Heart left ventricle (tissue), 16 donors: ENCODE measurements around the gene MYO18B. TPM values are rescaled to one million over a fixed set of nuclear protein-coding genes. Genes with fewer than 3 reads are reported as not detected.

Source experiments
- ATAC-seq, 4 donors: fragments of 200-7000 bp; cut with Tn5 transposase; one replicate each; pipeline ENCODE4 v1.9.1; 2020 to 2022; ENCODE audit warnings: moderate library complexity in 4 of 4, mild to moderate bottlenecking in 3 of 4, moderate number of reproducible peaks in 1 of 4
- DNase-seq, 5 donors: peaks; one replicate each; pipeline ENCODE4 v3.0.0-alpha.2; 2020
- H3K27ac ChIP-seq, 12 donors: fragments of 200-600 bp; sonication (generic) in 4 of 12; one replicate each; pipeline versions ENCODE4 v1.5.0 to v1.8.0; 2016 to 2022; ENCODE audit warnings: mild to moderate bottlenecking in 2 of 12
- H3K27me3 ChIP-seq, 9 donors: fragments of 200-600 bp; sonication (generic) in 2 of 9; one replicate each; pipeline versions ENCODE4 v1.5.1 to v1.8.0; 2016 to 2022; ENCODE audit warnings: mild to moderate bottlenecking in 3 of 9
- H3K36me3 ChIP-seq, 9 donors: fragments of 200-600 bp; sonication (generic) in 2 of 9; one replicate each; pipeline versions ENCODE4 v1.5.0 to v1.8.0; 2018 to 2022; ENCODE audit warnings: mild to moderate bottlenecking in 2 of 9
- H3K4me1 ChIP-seq, 12 donors: fragments of 200-600 bp; sonication (generic) in 4 of 12; one replicate each; pipeline versions ENCODE4 v1.5.0 to v1.8.0; 2016 to 2022; ENCODE audit warnings: mild to moderate bottlenecking in 3 of 12
- H3K4me3 ChIP-seq, 12 donors: fragments of 200-600 bp; sonication (generic) in 4 of 12; one replicate each; pipeline versions ENCODE4 v1.5.0 to v1.8.0; 2017 to 2022; ENCODE audit warnings: mild to moderate bottlenecking in 9 of 12, moderate library complexity in 4 of 12
- H3K9me3 ChIP-seq, 12 donors: fragments of 200-600 bp; sonication (generic) in 4 of 12; one replicate each; pipeline versions ENCODE4 v1.5.0 to v1.8.0; 2016 to 2022; ENCODE audit warnings: mild to moderate bottlenecking in 1 of 12
- CTCF ChIP-seq, 12 donors: fragments of 200-600 bp; sonication (generic) in 4 of 12; IDR thresholded peaks; one replicate each; pipeline versions ENCODE4 v1.5.0 to v1.8.0; 2018 to 2022; ENCODE audit warnings: antibody characterized with exemption in 12 of 12, mild to moderate bottlenecking in 5 of 12
- POLR2A ChIP-seq, 2 donors: fragments of 450-650 bp; IDR thresholded peaks; one replicate each; pipeline ENCODE4 v1.6.1; 2017; ENCODE audit warnings: antibody characterized with exemption in 2 of 2, mild to moderate bottlenecking in 2 of 2, moderate library complexity in 2 of 2
- WGBS, 4 donors: extraction: QIAGEN DNeasy Blood & Tissue Kit in 2 of 4; methylation state at CpG; one replicate each; pipeline versions ENCODE4 v1.1.5 to v1.1.7; 2013 to 2018; 5-methylcytosine and 5-hydroxymethylcytosine counted together
- intact Hi-C, 10 donors: fragments of 100-400 bp; cut with DNase I; formaldehyde crosslinking; loops; one replicate each; pipeline versions ENCODE4 v1.11.1 to v1.14.2; 2022
- polyA plus RNA-seq, 2 donors: library from polyadenylated mRNA; stranded (reverse); fragments of 200-250 nt; gene quantifications; one replicate each; pipeline ENCODE4 v1.2.3, GENCODE V29; 2013
- total RNA-seq, 9 donors: library from RNA; depleted of rRNA in 2 of 9; stranded (reverse); fragments of >200 nt in 2 of 9; fragmentation: NEBNext Ultra II Directional in 3 of 9; extraction: Animal tissue kit (Norgen Biotek cat#: 25700) in 3 of 9; gene quantifications; one replicate each; pipeline versions ENCODE4 v1.1.0 to v1.2.4, GENCODE V29; 2016 to 2023
- donor health status: ischemic (EF 13 %, LVEDD 7.1; RV severe dilation, severe dysfunction).
- donor health status: healthy with polysubstance abuse.
- donor health status: DM: no; HTN: yes; CAD: no.
- donor health status: DM: no; HTN: no; CAD: no.
- donor health status: ischemic (EF 25% LVEDD 6.9; RV normal size, moderate dysfunction).
- donor health status: ischemic (EF 25% LVEDD 5.7; RV mildly dilated, moderate dysfunction).
- donor health status: healthy.
- donor health status: DM: yes; HTN: yes; CAD: no.
- donor health status: ischemic (EF 35%, LVEDD 5.7; RV mildly dilated, moderate dysfunction).
- donor health status: nonischemic (EF 11% LVEDD 7.7; RV severe dilation, severe dysfunction).
- donor health status: DM: yes; HTN: yes; CAD: no.
- donor health status: PGD.
- donor health status: ischemic (EF 29% LVEDD 5.4; RV normal size, mild dysfunction).
- donor health status: nonischemic (EF 23%, LVEDD 6.1; RV moderate dilation, normal function).

The MYO18B gene
- total and polyA plus RNA-seq, 11 donors: 140 to 301 (median 193) TPM

GRCh38 chr22:26054841-26055605 is 313.0 kb downstream of the MYO18B start:
- Histone ChIP-seq H3K4me3 (no peak overlapping the region), H3K4me1 (no peaks in the 10 kb centered on the region), H3K36me3 (peaks cover 0 to 17% (median 0%) of the 10 kb centered on the region in 9 donors), H3K9me3 (no peaks in the 10 kb centered on the region), H3K27me3 (peaks cover 0 to 8% (median 0%) of the 10 kb centered on the region in 9 donors), H3K27ac (no peak overlapping the region)
- no peak for TF ChIP-seq CTCF (IDR thresholded peaks at IDR 0.05)
- TF ChIP-seq POLR2A (IDR thresholded peaks at IDR 0.05): no peak
- no peak for DNase-seq
- ATAC-seq: no peak
- intact Hi-C loops: no loop called here
- 64 to 67% (median 65%) methylated on average over 6 of the region's 6 CpGs for WGBS, 4 donors

GRCh38 chr22:26055693-26056092 is 313.7 kb downstream of the MYO18B start:
- ATAC-seq (no peak), DNase-seq (no peak)
- TF ChIP-seq POLR2A (IDR thresholded peaks at IDR 0.05) (no peak), CTCF (IDR thresholded peaks at IDR 0.05) (no peak)
- WGBS, 4 donors: 48 to 66% (median 57%) methylated on average over 1 of the region's 1 CpG
- intact Hi-C loops: no loop called here
- no peak overlapping the region for H3K27ac ChIP-seq
- no peaks in the 10 kb centered on the region for H3K9me3 ChIP-seq
- H3K27me3 ChIP-seq: peaks cover 0 to 8% (median 0%) of the 10 kb centered on the region in 9 donors
- H3K4me1 ChIP-seq: no peaks in the 10 kb centered on the region
- H3K4me3 ChIP-seq: no peak overlapping the region
- peaks cover 0 to 17% (median 0%) of the 10 kb centered on the region in 9 donors for H3K36me3 ChIP-seq

- intact Hi-C loops: no loop called here
- H3K27ac ChIP-seq: no peak overlapping the region
- peaks cover 0 to 7% (median 0%) of the 10 kb centered on the region in 9 donors for H3K27me3 ChIP-seq
- 70 to 76% (median 73%) methylated on average over 12 of the region's 12 CpGs for WGBS, 4 donors
- TF ChIP-seq POLR2A (IDR thresholded peaks at IDR 0.05): no peak
- TF ChIP-seq CTCF (IDR thresholded peaks at IDR 0.05): no peak
- no peaks in the 10 kb centered on the region for H3K9me3 ChIP-seq
- H3K36me3 ChIP-seq: peaks cover 0 to 17% (median 0%) of the 10 kb centered on the region in 9 donors
- no peaks in the 10 kb centered on the region for H3K4me1 ChIP-seq
- no peak for DNase-seq
- H3K4me3 ChIP-seq: no peak overlapping the region
- ATAC-seq: no peak
Measured at GRCh38 chr22:26056455-26057200, 314.6 kb downstream of the MYO18B start.

GRCh38 chr22:26057731-26058130 is 315.7 kb downstream of the MYO18B start:
- peaks cover 0 to 3% (median 0%) of the 10 kb centered on the region in 9 donors for H3K27me3 ChIP-seq
- no peaks in the 10 kb centered on the region for H3K9me3 ChIP-seq
- H3K4me3 ChIP-seq: no peak overlapping the region
- TF ChIP-seq CTCF (IDR thresholded peaks at IDR 0.05) (no peak), POLR2A (IDR thresholded peaks at IDR 0.05) (no peak)
- DNase-seq: no peak
- intact Hi-C loops: no loop called here
- H3K36me3 ChIP-seq: peaks cover 0 to 17% (median 0%) of the 10 kb centered on the region in 9 donors
- no peak for ATAC-seq
- H3K27ac ChIP-seq: no peak overlapping the region
- no peaks in the 10 kb centered on the region for H3K4me1 ChIP-seq
